HG03175 (cell line): ENCODE results near the gene SIRT7.

Source experiments
- ATAC-seq: cut with Tn5 transposase; IDR thresholded peaks from one replicate; pipeline ENCODE4 v1.9.1; 2021; ENCODE audit warnings: mild to moderate bottlenecking, moderate library complexity; ENCODE audit not compliant: unreplicated experiment

SIRT7 gene

GRCh38 chr17:81890447-81891302 is 27.3 kb downstream of the SIRT7 start:
- ATAC-seq, result peak; percentile 7

GRCh38 chr17:81889602-81890001 is 28.4 kb downstream of the SIRT7 start:
- no peak for ATAC-seq

- ATAC-seq, result no peak
Measured at GRCh38 chr17:81888988-81889595, 28.9 kb downstream of the SIRT7 start.

- ATAC-seq, result no peak
Measured at GRCh38 chr17:81888105-81888987, 29.6 kb downstream of the SIRT7 start.

GRCh38 chr17:81885869-81886548 is 32.0 kb downstream of the SIRT7 start:
- no peak for ATAC-seq

- ATAC-seq, result no peak
Measured at GRCh38 chr17:81885454-81885853, 32.5 kb downstream of the SIRT7 start.

- no peak for ATAC-seq
Measured at GRCh38 chr17:81884968-81885367, 33.0 kb downstream of the SIRT7 start.

GRCh38 chr17:81884520-81884919 is 33.5 kb downstream of the SIRT7 start:
- ATAC-seq, result no peak

- ATAC-seq, result no peak
Measured at GRCh38 chr17:81879121-81879520, 38.9 kb downstream of the SIRT7 start.

GRCh38 chr17:81878294-81878693 is 39.7 kb downstream of the SIRT7 start:
- no peak for ATAC-seq

- no peak for ATAC-seq
Measured at GRCh38 chr17:81877569-81877968, 40.4 kb downstream of the SIRT7 start.

- peak; percentile 59 for ATAC-seq
Measured at GRCh38 chr17:81871387-81872230, 46.4 kb downstream of the SIRT7 start.

GRCh38 chr17:81870981-81871386 is 47.0 kb downstream of the SIRT7 start, which contains the start of gene ARHGDIA:
ARHGDIA (minus strand) TSS chr17:81871337; CDS start chr17:81869930, 1,407 bp downstream.
- ATAC-seq, result peak; percentile 18

GRCh38 chr17:81870131-81870980 is 47.6 kb downstream of the SIRT7 start:
- peak; percentile 16 for ATAC-seq

- no peak for ATAC-seq
Measured at GRCh38 chr17:81869221-81870130, 48.5 kb downstream of the SIRT7 start.

- no peak for ATAC-seq
Measured at GRCh38 chr17:81868674-81869220, 49.2 kb downstream of the SIRT7 start.

- no peak for ATAC-seq
Measured at GRCh38 chr17:81867991-81868673, 49.8 kb downstream of the SIRT7 start.
